SU-DHL-6 (cell line): Measurements from ENCODE around the gene TRMT6.

Experiments used
- EZH2phosphoT487 ChIP-seq: fragments of 200-600 bp; sonication (generic), shearing (Covaris generic); conservative IDR thresholded peaks from 2 replicates; pipeline ENCODE4 v1.6.1; 2018; ENCODE audit warnings: mild to moderate bottlenecking, antibody characterized with exemption, low read length, moderate library complexity, mixed read lengths
- TF ChIP-seq, protein P1 (sequence below): fragments of 200-600 bp; sonication (generic); IDR thresholded peaks from one replicate; pipeline ENCODE4 v1.5.1; 2017; ENCODE audit warnings: antibody characterized with exemption, mild to moderate bottlenecking, low read length, moderate library complexity; ENCODE audit not compliant: insufficient read depth, poor library complexity, severe bottlenecking

DNA sequence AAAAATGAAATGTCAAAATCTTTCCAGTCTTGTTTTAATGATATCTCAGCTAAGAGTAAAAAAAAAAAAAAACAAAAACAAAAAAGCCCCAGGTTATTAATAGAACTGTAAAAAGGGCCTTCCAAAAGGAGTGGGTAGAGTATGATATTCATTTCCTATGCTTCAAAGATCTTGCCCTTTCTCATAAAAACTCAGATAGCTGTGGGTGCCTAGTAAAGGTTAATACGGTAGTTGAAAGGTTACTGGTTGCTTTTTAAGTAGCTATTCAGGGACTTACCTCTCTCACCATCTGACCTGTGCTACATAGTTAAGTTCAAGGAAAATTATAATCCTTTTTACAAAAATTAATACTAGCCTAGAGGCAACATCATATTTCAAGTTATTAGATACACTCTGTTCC, 14.9 kb downstream of the TRMT6 start:
- TF ChIP-seq, protein P1, sequence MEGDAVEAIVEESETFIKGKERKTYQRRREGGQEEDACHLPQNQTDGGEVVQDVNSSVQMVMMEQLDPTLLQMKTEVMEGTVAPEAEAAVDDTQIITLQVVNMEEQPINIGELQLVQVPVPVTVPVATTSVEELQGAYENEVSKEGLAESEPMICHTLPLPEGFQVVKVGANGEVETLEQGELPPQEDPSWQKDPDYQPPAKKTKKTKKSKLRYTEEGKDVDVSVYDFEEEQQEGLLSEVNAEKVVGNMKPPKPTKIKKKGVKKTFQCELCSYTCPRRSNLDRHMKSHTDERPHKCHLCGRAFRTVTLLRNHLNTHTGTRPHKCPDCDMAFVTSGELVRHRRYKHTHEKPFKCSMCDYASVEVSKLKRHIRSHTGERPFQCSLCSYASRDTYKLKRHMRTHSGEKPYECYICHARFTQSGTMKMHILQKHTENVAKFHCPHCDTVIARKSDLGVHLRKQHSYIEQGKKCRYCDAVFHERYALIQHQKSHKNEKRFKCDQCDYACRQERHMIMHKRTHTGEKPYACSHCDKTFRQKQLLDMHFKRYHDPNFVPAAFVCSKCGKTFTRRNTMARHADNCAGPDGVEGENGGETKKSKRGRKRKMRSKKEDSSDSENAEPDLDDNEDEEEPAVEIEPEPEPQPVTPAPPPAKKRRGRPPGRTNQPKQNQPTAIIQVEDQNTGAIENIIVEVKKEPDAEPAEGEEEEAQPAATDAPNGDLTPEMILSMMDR: no peak
- no peak for TF ChIP-seq EZH2phosphoT487
